HepG2 (cell line): Measurements from ENCODE around the gene SLC2A8. TPM values are rescaled to one million over a fixed set of nuclear protein-coding genes. Genes with fewer than 3 reads are reported as not detected.

ENCODE experiments used
- BCL6 ChIP-seq: IDR thresholded peaks from 2 replicates; pipeline ENCODE4 v1.6.1; 2016; ENCODE audit warnings: missing genetic modification reagents, missing compliant biosample characterization
- FOSL2 ChIP-seq: sonication (generic); formaldehyde crosslinking; IDR thresholded peaks from 2 replicates; pipeline ENCODE4 v1.4.0; 2020; ENCODE audit warnings: missing genetic modification reagents
- JARID2 ChIP-seq: sonication (generic); formaldehyde crosslinking; IDR thresholded peaks from 2 replicates; pipeline ENCODE4 v1.8.1; 2023; ENCODE audit warnings: missing genetic modification reagents, inconsistent platforms; ENCODE audit not compliant: insufficient replicate concordance
- KLF13 ChIP-seq: sonication (generic); formaldehyde crosslinking; IDR thresholded peaks from 2 replicates; pipeline ENCODE4 v1.4.0; 2020; ENCODE audit warnings: mild to moderate bottlenecking, missing genetic modification reagents
- MAZ ChIP-seq, 2 experiments: sonication (generic) in 1 of 2; formaldehyde crosslinking in 1 of 2; IDR thresholded peaks; 2 replicates each; pipeline versions ENCODE4 v1.5.0 to v1.6.1; 2012 to 2020; ENCODE audit warnings: low read depth in 2 of 2, mild to moderate bottlenecking in 2 of 2, borderline replicate concordance in 1 of 2, improper control_type of control experiment in 1 of 2, low read length in 1 of 2, missing genetic modification reagents in 1 of 2, moderate library complexity in 1 of 2
- MEF2D ChIP-seq: sonication (generic); formaldehyde crosslinking; IDR thresholded peaks from 2 replicates; pipeline ENCODE4 v1.5.1; 2020; ENCODE audit warnings: mild to moderate bottlenecking, missing genetic modification reagents
- NR2F6 ChIP-seq, 2 experiments: IDR thresholded peaks; 2 replicates each; pipeline ENCODE4 v1.6.1; 2016; ENCODE audit warnings: antibody characterized with exemption in 1 of 2, mild to moderate bottlenecking in 1 of 2
- POLR2G ChIP-seq: fragments of 200-400 bp; formaldehyde crosslinking; IDR thresholded peaks from 2 replicates; pipeline ENCODE4 v1.6.1; 2018; ENCODE audit warnings: mild to moderate bottlenecking, low read depth, low read length, moderate library complexity
- PPARG ChIP-seq: conservative IDR thresholded peaks from 2 replicates; pipeline ENCODE4 v1.6.1; 2016; ENCODE audit warnings: missing biosample characterization, missing genetic modification reagents
- RARA ChIP-seq: IDR thresholded peaks from 2 replicates; pipeline ENCODE4 v1.6.1; 2016; ENCODE audit warnings: missing genetic modification reagents, missing compliant biosample characterization
- RCOR2 ChIP-seq: IDR thresholded peaks from 2 replicates; pipeline ENCODE4 v1.6.1; 2016; ENCODE audit warnings: missing biosample characterization, missing genetic modification reagents
- RFX5 ChIP-seq: IDR thresholded peaks from 2 replicates; pipeline ENCODE4 v1.6.1; 2011; ENCODE audit warnings: low read depth, low read length, improper control_type of control experiment
- TCF7 ChIP-seq: sonication (generic); IDR thresholded peaks from 2 replicates; pipeline ENCODE4 v1.6.1; 2016; ENCODE audit warnings: antibody characterized with exemption, low read depth
- THAP11 ChIP-seq: IDR thresholded peaks from 2 replicates; pipeline ENCODE4 v1.6.1; 2016; ENCODE audit warnings: missing biosample characterization, missing genetic modification reagents
- THAP8 ChIP-seq: sonication (generic); formaldehyde crosslinking; IDR thresholded peaks from 2 replicates; pipeline ENCODE4 v1.5.1; 2020; ENCODE audit warnings: missing genetic modification reagents, mild to moderate bottlenecking, borderline replicate concordance
- TOPORS ChIP-seq: sonication (generic); formaldehyde crosslinking; IDR thresholded peaks from 2 replicates; pipeline ENCODE4 v1.8.0; 2023; ENCODE audit warnings: mild to moderate bottlenecking, missing genetic modification reagents
- ZFP36L1 ChIP-seq: sonication (generic); formaldehyde crosslinking; IDR thresholded peaks from 2 replicates; pipeline ENCODE4 v1.8.0; 2022; ENCODE audit warnings: mild to moderate bottlenecking, missing genetic modification reagents, moderate library complexity
- ZFP37 ChIP-seq: sonication (generic); formaldehyde crosslinking; IDR thresholded peaks from 2 replicates; pipeline ENCODE4 v1.4.0; 2020; ENCODE audit warnings: missing genetic modification reagents, borderline replicate concordance
- ZKSCAN8 ChIP-seq: IDR thresholded peaks from 2 replicates; pipeline ENCODE4 v1.6.1; 2016; ENCODE audit warnings: borderline replicate concordance, missing genetic modification reagents, missing compliant biosample characterization
- ZMYM3 ChIP-seq: sonication (generic); formaldehyde crosslinking; IDR thresholded peaks from 2 replicates; pipeline ENCODE4 v1.5.1; 2020; ENCODE audit warnings: mild to moderate bottlenecking, missing genetic modification reagents
- ZNF12 ChIP-seq: sonication (generic); formaldehyde crosslinking; IDR thresholded peaks from 2 replicates; pipeline ENCODE4 v1.5.0; 2020; ENCODE audit warnings: missing genetic modification reagents
- ZNF251 ChIP-seq: sonication (generic); formaldehyde crosslinking; IDR thresholded peaks from 2 replicates; pipeline ENCODE4 v1.9.0; 2021; ENCODE audit warnings: mild to moderate bottlenecking, missing genetic modification reagents
- ZNF333 ChIP-seq: sonication (generic); formaldehyde crosslinking; IDR thresholded peaks from 2 replicates; pipeline ENCODE4 v1.4.0; 2020; ENCODE audit warnings: mild to moderate bottlenecking, missing genetic modification reagents, borderline replicate concordance
- ZNF335 ChIP-seq: sonication (generic); formaldehyde crosslinking; IDR thresholded peaks from 2 replicates; pipeline ENCODE4 v1.4.0; 2020; ENCODE audit warnings: missing genetic modification reagents
- ZNF841 ChIP-seq: sonication (generic); formaldehyde crosslinking; IDR thresholded peaks from 2 replicates; pipeline ENCODE4 v1.8.1; 2023; ENCODE audit warnings: missing genetic modification reagents, borderline replicate concordance
- ZNF879 ChIP-seq: sonication (generic); formaldehyde crosslinking; IDR thresholded peaks from 2 replicates; pipeline ENCODE4 v1.8.1; 2023; ENCODE audit warnings: missing genetic modification reagents
- polyA plus RNA-seq, 8 experiments: library from polyadenylated mRNA; depleted of rRNA in 3 of 8; stranded (reverse) in 7 of 8; unstranded in 1 of 8; fragments of >200 nt; fragmentation: Illumina TruSeq in 4 of 8; extraction: Trizol in 4 of 8; gene quantifications; 2 replicates each; pipeline versions ENCODE4 v1.2.1 to v1.2.3, GENCODE V29; 2011 to 2016; ENCODE audit warnings: low read depth in 4 of 8, missing spikeins in 1 of 8, mixed read lengths in 1 of 8; ENCODE audit not compliant: insufficient read depth in 1 of 8
- total RNA-seq, 5 experiments: library from RNA; depleted of rRNA; stranded (reverse); fragments of >200 nt; fragmentation: Illumina TruSeq; extraction: Trizol; gene quantifications; 2 replicates each; pipeline ENCODE4 v1.2.3, GENCODE V29; 2016; ENCODE audit warnings: low read depth in 1 of 5
- TF ChIP-seq, protein P1 (sequence below): sonication (generic); formaldehyde crosslinking; IDR thresholded peaks from 2 replicates; pipeline ENCODE4 v1.4.0; 2020; ENCODE audit warnings: mild to moderate bottlenecking, missing genetic modification reagents, borderline replicate concordance
- TF ChIP-seq, protein P2 (sequence below): sonication (generic); formaldehyde crosslinking; IDR thresholded peaks from 2 replicates; pipeline ENCODE4 v1.8.1; 2023; ENCODE audit warnings: mild to moderate bottlenecking, moderate library complexity, missing genetic modification reagents

SLC2A8 gene
- total and polyA plus RNA-seq, 2 of the 13 experiments (the other 11 are each of a cell fraction or from before 2014, with no cell fraction given), result 22.6 to 48.6 TPM

DNA sequence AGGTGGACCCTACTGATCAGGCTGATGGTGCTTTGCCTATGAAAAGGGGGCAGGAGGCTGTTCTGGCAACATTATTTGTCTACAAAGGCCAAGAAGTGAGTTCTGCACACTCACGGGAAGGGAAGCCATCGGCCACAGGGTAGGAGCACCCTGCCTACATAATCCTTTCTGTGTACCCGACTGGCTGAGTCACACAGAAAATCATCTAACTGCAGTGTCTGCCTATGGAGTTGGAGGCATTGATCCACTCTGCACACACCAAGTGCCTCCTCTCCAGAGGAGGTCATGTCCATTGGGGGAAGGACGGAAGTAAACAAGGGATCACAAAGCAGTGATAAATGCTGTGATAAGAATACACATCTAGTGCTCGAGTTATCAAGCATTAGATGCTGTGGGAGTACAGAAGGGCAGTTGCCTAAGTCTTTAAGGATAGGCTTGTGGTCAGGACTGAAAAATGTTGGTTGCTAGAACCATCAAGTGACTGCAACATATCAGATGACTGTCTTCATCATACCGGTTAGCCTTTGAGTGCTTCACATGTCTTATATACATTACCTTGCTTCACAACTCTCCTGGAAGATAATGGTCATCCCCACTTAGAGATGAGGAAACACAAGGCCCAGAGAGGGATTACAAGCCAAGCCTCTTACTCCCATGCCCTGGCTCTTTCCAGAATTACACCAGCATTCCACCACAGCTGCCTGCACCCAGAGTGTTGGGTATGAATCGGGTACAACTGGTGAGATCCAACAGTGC, 1.3 kb upstream of the SLC2A8 start (continued):
- TF ChIP-seq, protein P1, sequence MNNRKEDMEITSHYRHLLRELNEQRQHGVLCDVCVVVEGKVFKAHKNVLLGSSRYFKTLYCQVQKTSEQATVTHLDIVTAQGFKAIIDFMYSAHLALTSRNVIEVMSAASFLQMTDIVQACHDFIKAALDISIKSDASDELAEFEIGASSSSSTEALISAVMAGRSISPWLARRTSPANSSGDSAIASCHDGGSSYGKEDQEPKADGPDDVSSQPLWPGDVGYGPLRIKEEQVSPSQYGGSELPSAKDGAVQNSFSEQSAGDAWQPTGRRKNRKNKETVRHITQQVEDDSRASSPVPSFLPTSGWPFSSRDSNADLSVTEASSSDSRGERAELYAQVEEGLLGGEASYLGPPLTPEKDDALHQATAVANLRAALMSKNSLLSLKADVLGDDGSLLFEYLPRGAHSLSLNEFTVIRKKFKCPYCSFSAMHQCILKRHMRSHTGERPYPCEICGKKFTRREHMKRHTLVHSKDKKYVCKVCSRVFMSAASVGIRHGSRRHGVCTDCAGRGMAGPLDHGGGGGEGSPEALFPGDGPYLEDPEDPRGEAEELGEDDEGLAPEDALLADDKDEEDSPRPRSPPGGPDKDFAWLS (CRISPR knock-in tag), result no peak
- TF ChIP-seq BCL6 (CRISPR knock-in tag) (peak; percentile 40; the same call in 1 of the 2 replicates), THAP11 (CRISPR knock-in tag) (peak; percentile 70), ZNF841 (CRISPR knock-in tag) (no peak), ZNF251 (CRISPR knock-in tag) (no peak), ZNF333 (CRISPR knock-in tag) (no peak), ZKSCAN8 (CRISPR knock-in tag) (0 out of 2 replicates have a peak, but pooled peaks have one; percentile 35), ZMYM3 (CRISPR knock-in tag) (0 out of 2 replicates have a peak, but pooled peaks have one; percentile 13), RARA (CRISPR knock-in tag) (peak; percentile 92), KLF13 (no peak), TCF7 (peak; percentile 73), ZNF879 (CRISPR knock-in tag) (peak; percentile 34; the same call in 1 of the 2 replicates), ZNF12 (peak; percentile 31; the same call in 1 of the 2 replicates), FOSL2 (CRISPR knock-in tag) (peak; percentile 96), MAZ (IDR thresholded peaks at IDR 0.05; ENCODE audit: borderline replicate concordance, low read depth, low read length) (no peak), MAZ (CRISPR knock-in tag; IDR thresholded peaks at IDR 0.05; ENCODE audit: low read depth) (0 out of 2 replicates have a peak, but pooled peaks have one; percentile 14), TOPORS (CRISPR knock-in tag) (no peak), JARID2 (peak; percentile 21), RFX5 (0 out of 2 replicates have a peak, but pooled peaks have one; percentile 28), ZNF335 (CRISPR knock-in tag) (no peak), THAP8 (CRISPR knock-in tag) (no peak), ZFP36L1 (CRISPR knock-in tag) (peak; percentile 47; the same call in 1 of the 2 replicates), MEF2D (CRISPR knock-in tag) (peak; percentile 57; the same call in 1 of the 2 replicates), RCOR2 (CRISPR knock-in tag) (peak; percentile 78), PPARG (CRISPR knock-in tag) (peak; percentile 52), ZFP37 (CRISPR knock-in tag) (no peak), NR2F6 (IDR thresholded peaks at IDR 0.05) (peak; percentile 38; the same call in 1 of the 2 replicates), NR2F6 (CRISPR knock-in tag; IDR thresholded peaks at IDR 0.05) (0 out of 2 replicates have a peak, but pooled peaks have one; percentile 65), POLR2G (peak; percentile 62; the same call in 1 of the 2 replicates)
- TF ChIP-seq, protein P2, sequence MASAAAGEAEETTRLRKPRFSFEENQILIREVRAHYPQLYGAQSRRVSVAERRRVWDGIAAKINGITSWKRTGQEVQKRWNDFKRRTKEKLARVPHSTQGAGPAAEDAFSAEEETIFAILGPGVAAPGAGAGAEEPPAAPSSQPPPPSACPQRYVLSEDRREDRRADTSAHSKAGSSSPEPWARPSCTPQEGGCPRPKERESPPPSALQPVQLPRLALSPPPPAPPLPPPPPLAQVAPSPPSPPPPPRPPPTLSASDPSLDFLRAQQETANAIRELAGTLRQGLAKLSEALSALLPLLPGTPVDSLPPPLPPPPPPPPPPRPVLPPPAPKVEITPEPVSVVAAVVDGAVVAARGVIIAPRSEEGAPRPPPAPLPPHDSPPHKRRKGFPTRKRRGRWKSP (CRISPR knock-in tag), result peak; percentile 11; the same call in 1 of the 2 replicates
